ENCODE measurements around the gene BICDL1. TPM values are rescaled to one million over a fixed set of nuclear protein-coding genes. Genes with fewer than 3 reads are reported as not detected.

The BICDL1 gene
- total RNA-seq, 2 experiments from 2014 or later = 98.5 to 100 TPM

- POLR2A ChIA-PET = no interaction called here
- H3K36me3 Mint-ChIP-seq = peaks cover 32% of the 10 kb centered on the region
These were observed 150.9 kb downstream of the BICDL1 start for GRCh38 chr12:120139958-120140357.

GRCh38 chr12:120140603-120141002 is 151.6 kb downstream of the BICDL1 start:
- POLR2A ChIA-PET = no interaction called here
- H3K27ac Mint-ChIP-seq = no peak overlapping the region
- DNase-seq (no peak), ATAC-seq (ENCODE audit: low read depth) (no peak)
- no peaks in the 10 kb centered on the region for H3K4me1 Mint-ChIP-seq
- peaks cover 31% of the 10 kb centered on the region for H3K36me3 Mint-ChIP-seq
- H3K27me3 Mint-ChIP-seq = no peaks in the 10 kb centered on the region
- H3K9me3 Mint-ChIP-seq = no peaks in the 10 kb centered on the region
- no peak overlapping the region for H3K4me3 Mint-ChIP-seq

More at GRCh38 chr12:120139958-120140357, 150.9 kb downstream of the BICDL1 start:
- Mint-ChIP-seq H3K4me3 (no peak overlapping the region), H3K27ac (no peak overlapping the region), H3K27me3 (no peaks in the 10 kb centered on the region), H3K9me3 (no peaks in the 10 kb centered on the region), H3K4me1 (no peaks in the 10 kb centered on the region)
- DNase-seq (no peak), ATAC-seq (ENCODE audit: low read depth) (no peak)

- ATAC-seq (ENCODE audit: low read depth) (no peak), DNase-seq (no peak)
- H3K4me1 Mint-ChIP-seq = no peaks in the 10 kb centered on the region
- no peaks in the 10 kb centered on the region for H3K27me3 Mint-ChIP-seq
- H3K27ac Mint-ChIP-seq = no peak overlapping the region
- POLR2A ChIA-PET = no interaction called here
- no peaks in the 10 kb centered on the region for H3K9me3 Mint-ChIP-seq
- H3K4me3 Mint-ChIP-seq = no peak overlapping the region
- H3K36me3 Mint-ChIP-seq = peaks cover 31% of the 10 kb centered on the region
These were observed 152.3 kb downstream of the BICDL1 start for GRCh38 chr12:120141336-120141735.

- Mint-ChIP-seq H3K4me3 (no peak overlapping the region), H3K27me3 (no peaks in the 10 kb centered on the region), H3K27ac (no peak overlapping the region), H3K9me3 (no peaks in the 10 kb centered on the region), H3K4me1 (no peaks in the 10 kb centered on the region), H3K36me3 (peaks cover 34% of the 10 kb centered on the region)
- POLR2A ChIA-PET = no interaction called here
- no peak for ATAC-seq (ENCODE audit: low read depth)
- DNase-seq = no peak
These were observed 153.3 kb downstream of the BICDL1 start for GRCh38 chr12:120142231-120142877.

Other genes with a start within 250 kb of the BICDL1 start
- gene CIT, start 111.9 kb upstream of the BICDL1 start, total RNA-seq = 10 to 100 TPM; 87.0 to 97.8 TPM
- gene RAB35, start 127.5 kb downstream of the BICDL1 start, total RNA-seq = 10 to 100 TPM; 57.1 to 60.2 TPM
- 100 to 1,000 TPM; 101 to 110 TPM for gene GCN1, start 205.5 kb downstream of the BICDL1 start, total RNA-seq
- 1,000 to 10,000 TPM; 1,639 to 1,688 TPM for gene RPLP0, start 211.9 kb downstream of the BICDL1 start, total RNA-seq